SK-N-SH (cell line): ENCODE measurements around the gene ARHGAP26. TPM values are rescaled to one million over a fixed set of nuclear protein-coding genes. Genes with fewer than 3 reads are reported as not detected.

ENCODE experiments used
- CTCF ChIA-PET: fragments of 300-600, 350-600 bp; formaldehyde crosslinking; extraction: SDS; loops from one replicate; lab custom pipeline; 2021; lab: Yijun Ruan, JAX
- POLR2A ChIA-PET: fragments of 350-600 bp; sonication (Branson Sonifier 250); formaldehyde crosslinking; extraction: SDS; loops from one replicate; lab custom pipeline; 2020; ENCODE audit warnings: antibody characterized with exemption, inconsistent platforms; lab: Yijun Ruan, JAX
- DNase-seq: peaks from one replicate; pipeline ENCODE4 v3.0.0; 2012
- H2AFZ ChIP-seq: fragments of 200-600 bp; sonication (generic); 2 replicates; pipeline ENCODE4 v1.8.1; 2016; ENCODE audit warnings: antibody characterized with exemption, mild to moderate bottlenecking, low read depth
- H3F3A ChIP-seq: fragments of 200-600 bp; sonication (generic); replicated peaks from 2 replicates; pipeline ENCODE3; 2016; ENCODE audit warnings: antibody characterized with exemption, mild to moderate bottlenecking; ENCODE audit not compliant: insufficient read depth
- H3K27ac ChIP-seq, 2 experiments: fragments of 200-500 bp in 1 of 2; fragments of 200-600 bp in 1 of 2; sonication (Bioruptor generic) in 1 of 2; sonication (generic), shearing (Covaris generic) in 1 of 2; 2 replicates each; pipeline versions ENCODE4 v1.5.1 to v1.6.1; 2014 to 2016; ENCODE audit warnings: low read depth in 2 of 2, inconsistent platforms in 1 of 2, low read length in 1 of 2, mild to moderate bottlenecking in 1 of 2, mixed read lengths in 1 of 2
- H3K27me3 ChIP-seq: fragments of 200-600 bp; sonication (generic), shearing (Covaris generic); 2 replicates; pipeline ENCODE4 v1.6.1; 2016; ENCODE audit warnings: mixed run types; ENCODE audit not compliant: insufficient read depth
- H3K36me3 ChIP-seq, 2 experiments: fragments of 200-500 bp in 1 of 2; fragments of 200-600 bp in 1 of 2; sonication (Bioruptor generic) in 1 of 2; sonication (generic) in 1 of 2; replicated peaks in 1 of 2; 2 replicates each; pipeline versions ENCODE3 to v1.5.1; 2014 to 2016; ENCODE audit warnings: low read length in 1 of 2, mild to moderate bottlenecking in 1 of 2; ENCODE audit not compliant: insufficient read depth in 2 of 2, control insufficient read depth in 1 of 2
- H3K4me1 ChIP-seq, 2 experiments: fragments of 200-500 bp in 1 of 2; fragments of 200-600 bp in 1 of 2; sonication (Bioruptor generic) in 1 of 2; sonication (generic), shearing (Covaris generic) in 1 of 2; 2 replicates each; pipeline versions ENCODE4 v1.5.1 to v1.6.1; 2014 to 2016; ENCODE audit warnings: low read depth in 1 of 2, low read length in 1 of 2, mixed run types in 1 of 2; ENCODE audit not compliant: insufficient read depth in 2 of 2, control insufficient read depth in 1 of 2
- H3K4me2 ChIP-seq: fragments of 200-600 bp; sonication (generic), shearing (Covaris generic); 2 replicates; pipeline ENCODE4 v1.6.1; 2017; ENCODE audit warnings: mixed run types
- H3K4me3 ChIP-seq, 2 experiments: fragments of 200-500 bp in 1 of 2; fragments of 200-600 bp in 1 of 2; sonication (Bioruptor generic) in 1 of 2; sonication (generic), shearing (Covaris generic) in 1 of 2; 2 replicates each; pipeline versions ENCODE4 v1.5.1 to v1.8.1; 2014 to 2016; ENCODE audit warnings: low read depth in 2 of 2, inconsistent platforms in 1 of 2, low read length in 1 of 2, mild to moderate bottlenecking in 1 of 2, mixed read lengths in 1 of 2, moderate library complexity in 1 of 2
- H3K79me2 ChIP-seq: fragments of 200-600 bp; sonication (generic); 2 replicates; pipeline ENCODE4 v1.8.1; 2017; ENCODE audit warnings: mild to moderate bottlenecking; ENCODE audit not compliant: insufficient read depth
- H3K9ac ChIP-seq: fragments of 200-600 bp; sonication (generic); 2 replicates; pipeline ENCODE4 v1.6.1; 2017; ENCODE audit warnings: mixed run types
- H3K9me2 ChIP-seq: fragments of 200-600 bp; sonication (generic); 2 replicates; pipeline ENCODE4 v1.6.1; 2017; ENCODE audit warnings: mixed run types
- H3K9me3 ChIP-seq: fragments of 200-600 bp; sonication (generic); 2 replicates; pipeline ENCODE4 v1.6.1; 2017; ENCODE audit warnings: mixed run types, mild to moderate bottlenecking, moderate library complexity
- H4K20me1 ChIP-seq: fragments of 200-600 bp; sonication (generic); 2 replicates; pipeline ENCODE4 v1.6.1; 2017; ENCODE audit warnings: mild to moderate bottlenecking, mixed run types; ENCODE audit not compliant: insufficient read depth
- CHD2 ChIP-seq: fragments of 150-350 bp; IDR thresholded peaks from 2 replicates; pipeline ENCODE4 v1.6.1; 2018; ENCODE audit warnings: low read length; ENCODE audit not compliant: partially characterized antibody
- CTCF ChIP-seq: fragments of 200-600 bp; sonication (generic); IDR thresholded peaks from 2 replicates; pipeline ENCODE4 v1.6.1; 2017; ENCODE audit warnings: antibody characterized with exemption, mild to moderate bottlenecking, moderate library complexity
- ELF1 ChIP-seq: IDR thresholded peaks from 2 replicates; pipeline ENCODE4 v1.4.0; 2012
- EZH2phosphoT487 ChIP-seq: fragments of 200-600 bp; sonication (generic); IDR thresholded peaks from 2 replicates; pipeline ENCODE4 v1.6.1; 2017; ENCODE audit warnings: low read depth, mixed run types, mild to moderate bottlenecking, antibody characterized with exemption, moderate library complexity, borderline replicate concordance
- FOXJ3 ChIP-seq: sonication (generic); formaldehyde crosslinking; IDR thresholded peaks from 2 replicates; pipeline ENCODE4 v1.5.1; 2020; ENCODE audit warnings: mild to moderate bottlenecking, missing genetic modification reagents
- GABPA ChIP-seq: IDR thresholded peaks from 2 replicates; pipeline ENCODE4 v1.4.0; 2012; ENCODE audit warnings: low read depth, mild to moderate bottlenecking
- JUND ChIP-seq: IDR thresholded peaks from 2 replicates; pipeline ENCODE4 v1.4.0; 2012
- MAX ChIP-seq: IDR thresholded peaks from 2 replicates; pipeline ENCODE4 v1.4.0; 2012; ENCODE audit warnings: low read depth
- MEF2A ChIP-seq: IDR thresholded peaks from 2 replicates; pipeline ENCODE4 v1.4.0; 2012; ENCODE audit warnings: low read depth, borderline replicate concordance
- MXI1 ChIP-seq: IDR thresholded peaks from 2 replicates; pipeline ENCODE4 v1.6.1; 2012; ENCODE audit warnings: mild to moderate bottlenecking, low read depth, low read length, improper control_type of control experiment
- NRF1 ChIP-seq: IDR thresholded peaks from 2 replicates; pipeline ENCODE4 v1.6.1; 2012; ENCODE audit warnings: low read depth, mild to moderate bottlenecking, low read length
- PBX3 ChIP-seq: IDR thresholded peaks from 2 replicates; pipeline ENCODE4; 2012
- RAD21 ChIP-seq: IDR thresholded peaks from 2 replicates; pipeline ENCODE4 v1.6.1; 2012; ENCODE audit warnings: mild to moderate bottlenecking, low read length
- RCOR1 ChIP-seq: fragments of 150-350 bp; IDR thresholded peaks from 2 replicates; pipeline ENCODE4 v1.6.1; 2017; ENCODE audit warnings: antibody characterized with exemption, low read length
- RFX5 ChIP-seq: IDR thresholded peaks from 2 replicates; pipeline ENCODE4 v1.6.1; 2012; ENCODE audit warnings: mild to moderate bottlenecking, improper control_type of control experiment, low read length
- RXRA ChIP-seq: IDR thresholded peaks from 2 replicates; pipeline ENCODE4 v1.4.0; 2012; ENCODE audit warnings: low read depth, mild to moderate bottlenecking, borderline replicate concordance
- TAF1 ChIP-seq: IDR thresholded peaks from 2 replicates; pipeline ENCODE4 v1.6.1; 2012; ENCODE audit warnings: low read depth, mild to moderate bottlenecking, low read length, moderate library complexity, borderline replicate concordance
- TCF12 ChIP-seq: IDR thresholded peaks from 2 replicates; pipeline ENCODE4 v1.4.0; 2012
- TEAD4 ChIP-seq: IDR thresholded peaks from 2 replicates; pipeline ENCODE4 v1.4.0; 2012; ENCODE audit warnings: mild to moderate bottlenecking, borderline replicate concordance; ENCODE audit not compliant: insufficient read depth
- USF1 ChIP-seq: IDR thresholded peaks from 2 replicates; pipeline ENCODE4 v1.4.0; 2012; ENCODE audit warnings: low read depth, borderline replicate concordance
- YY1 ChIP-seq: IDR thresholded peaks from 2 replicates; pipeline ENCODE4 v1.4.0; 2012; ENCODE audit warnings: low read depth, mild to moderate bottlenecking
- ZBTB33 ChIP-seq: IDR thresholded peaks from 2 replicates; pipeline ENCODE4 v1.4.0; 2012; ENCODE audit warnings: low read depth, borderline replicate concordance
- WGBS: methylation state at CpG from one replicate; pipeline ENCODE4 v1.1.6; 2017; ENCODE audit warnings: low lambda C conversion rate; 5-methylcytosine and 5-hydroxymethylcytosine counted together
- polyA plus RNA-seq, 3 experiments: library from polyadenylated mRNA; depleted of rRNA; stranded (reverse); fragments of >200 nt; gene quantifications; 2 replicates each; pipeline ENCODE4 v1.2.3, GENCODE V29; 2012

ARHGAP26 gene
- polyA plus RNA-seq, 1 of the 3 experiments (the other 2 are of a cell fraction) = 6.1 TPM

- ChIA-PET CTCF (interaction anchor here (0.8 to 2.2 kb wide), 3 partner anchors 17 to 885 kb away, joined by 3 to 11 read pairs (median 3); no protein-coding TSS in a partner anchor), POLR2A (no interaction called here)
- Histone ChIP-seq H3K27ac (no peak overlapping the region; a peak in 1 of 4 replicates), H4K20me1 (no peaks in the 10 kb centered on the region), H2AFZ (no peak overlapping the region), H3K9ac (no peak overlapping the region), H3K4me2 (no peak overlapping the region), H3K27me3 (no peaks in the 10 kb centered on the region), H3F3A (peaks cover 3% of the 10 kb centered on the region), H3K9me3 (no peaks in the 10 kb centered on the region), H3K79me2 (no peaks in the 10 kb centered on the region), H3K4me1 (peaks cover 0 to 28% of the 10 kb centered on the region in 2 experiments), H3K9me2 (no peaks in the 10 kb centered on the region), H3K36me3 (no peaks in the 10 kb centered on the region), H3K4me3 (no peak overlapping the region)
- TF ChIP-seq RCOR1 (no peak), PBX3 (no peak), TCF12 (no peak), RFX5 (no peak), MXI1 (no peak), JUND (no peak), ELF1 (no peak), RAD21 (no peak), CHD2 (no peak), TAF1 (no peak), EZH2phosphoT487 (no peak), RXRA (no peak), YY1 (no peak)
- DNase-seq = no peak
- WGBS = 73% methylated on average over 4 of the region's 4 CpGs
These were observed 169.7 kb downstream of the ARHGAP26 start for GRCh38 chr5:142939884-142940283.

- ChIA-PET POLR2A (no interaction called here), CTCF (no interaction called here)
- Histone ChIP-seq H3K27me3 (no peaks in the 10 kb centered on the region), H3K4me2 (no peak overlapping the region), H3K9ac (no peak overlapping the region), H3K4me3 (no peak overlapping the region), H3K36me3 (no peaks in the 10 kb centered on the region), H3F3A (peaks cover 3% of the 10 kb centered on the region), H3K27ac (no peak overlapping the region), H3K9me3 (no peaks in the 10 kb centered on the region), H3K79me2 (no peaks in the 10 kb centered on the region), H3K9me2 (no peaks in the 10 kb centered on the region), H4K20me1 (no peaks in the 10 kb centered on the region), H3K4me1 (peaks cover 0 to 24% of the 10 kb centered on the region in 2 experiments), H2AFZ (no peak overlapping the region)
- no peak for DNase-seq
- 97% methylated on average over 2 of the region's 2 CpGs for WGBS
- TF ChIP-seq CTCF = no peak
- no peak for TF ChIP-seq RAD21
- TF ChIP-seq USF1 = no peak
- TF ChIP-seq TEAD4 = no peak
- TF ChIP-seq EZH2phosphoT487 = no peak
- TF ChIP-seq NRF1 = no peak
- no peak for TF ChIP-seq MXI1
- TF ChIP-seq ZBTB33 = no peak
- TF ChIP-seq PBX3 = no peak
- TF ChIP-seq ELF1 = no peak
- TF ChIP-seq MAX = no peak
- no peak for TF ChIP-seq GABPA
- no peak for TF ChIP-seq MEF2A
- no peak for TF ChIP-seq YY1
- TF ChIP-seq FOXJ3 (CRISPR knock-in tag) = no peak
These were observed 171.1 kb downstream of the ARHGAP26 start for GRCh38 chr5:142941245-142941644.
